Activated B cell treated with CpG ODN at 0.5 μM for 24 hours (primary cell): ENCODE data around the gene LRIG1. TPM values are rescaled to one million over a fixed set of nuclear protein-coding genes. Genes with fewer than 3 reads are reported as not detected.

ENCODE experiments used
- ATAC-seq: fragments of 200-7000 bp; cut with Tn5 transposase; one replicate; pipeline ENCODE4 v1.10.0; 2021; ENCODE audit warnings: low read depth, mild to moderate bottlenecking, moderate library complexity
- CTCF ChIA-PET: fragments of 350-600 bp; sonication (Branson Sonifier 250); formaldehyde crosslinking; loops from one replicate; lab custom pipeline; 2021; ENCODE audit warnings: antibody characterized with exemption; lab: Charles Lee
- POLR2A ChIA-PET: fragments of 350-600 bp; sonication (Branson Sonifier 250); formaldehyde crosslinking; loops from one replicate; lab custom pipeline; 2021; ENCODE audit warnings: antibody characterized with exemption; lab: Charles Lee
- DNase-seq: peaks from one replicate; pipeline ENCODE4 v3.0.0; 2022
- H3K27ac Mint-ChIP-seq: one replicate; pipeline ENCODE4 v1.8.0; 2020; ENCODE audit warnings: mixed read lengths
- H3K27me3 Mint-ChIP-seq: one replicate; pipeline ENCODE4 v1.8.0; 2021; ENCODE audit warnings: mixed read lengths
- H3K36me3 Mint-ChIP-seq: one replicate; pipeline ENCODE4 v1.8.0; 2021; ENCODE audit warnings: low read depth, mixed read lengths
- H3K4me1 Mint-ChIP-seq: one replicate; pipeline ENCODE4 v1.8.0; 2021; ENCODE audit warnings: mixed read lengths
- H3K4me3 Mint-ChIP-seq: one replicate; pipeline ENCODE4 v1.8.0; 2020; ENCODE audit warnings: mild to moderate bottlenecking, mixed read lengths
- H3K9me3 Mint-ChIP-seq: one replicate; pipeline ENCODE4 v1.8.0; 2020; ENCODE audit warnings: mixed read lengths
- intact Hi-C: fragments of 100-400 bp; cut with micrococcal nuclease; formaldehyde crosslinking; loops from one replicate; pipeline ENCODE4 v1.15.1; 2024
- total RNA-seq: library from RNA; stranded (reverse); gene quantifications from 2 replicates; pipeline ENCODE4 v1.2.3, GENCODE V29; 2022
- TF ChIP-seq, protein P1 (sequence below): fragments of 200-600 bp; IDR thresholded peaks from one replicate; pipeline ENCODE4 v1.8.0; 2022; ENCODE audit warnings: antibody characterized with exemption, mild to moderate bottlenecking

The LRIG1 gene
- total RNA-seq, 1 donor from 2014 or later: 9.7 TPM

DNA sequence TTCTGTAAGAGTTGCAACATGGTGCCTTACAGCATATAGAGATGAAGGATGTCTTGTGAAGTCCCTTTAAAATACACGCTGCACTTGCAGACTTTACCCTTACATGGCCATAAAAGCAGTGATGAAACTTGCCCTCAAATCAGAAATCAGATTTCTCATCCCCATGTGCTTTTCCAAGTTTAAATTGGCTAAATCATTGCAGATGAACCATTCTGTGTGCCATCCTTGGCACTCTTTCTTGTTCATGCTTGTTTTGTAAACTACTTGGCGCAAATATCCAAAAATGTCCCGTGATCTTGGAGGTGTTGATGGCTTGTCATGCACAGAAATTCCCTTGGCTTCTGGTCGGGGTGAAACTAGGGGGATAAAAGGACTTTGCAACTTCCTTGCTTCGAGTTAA, 135.7 kb downstream of the LRIG1 start:
- TF ChIP-seq, protein P1, sequence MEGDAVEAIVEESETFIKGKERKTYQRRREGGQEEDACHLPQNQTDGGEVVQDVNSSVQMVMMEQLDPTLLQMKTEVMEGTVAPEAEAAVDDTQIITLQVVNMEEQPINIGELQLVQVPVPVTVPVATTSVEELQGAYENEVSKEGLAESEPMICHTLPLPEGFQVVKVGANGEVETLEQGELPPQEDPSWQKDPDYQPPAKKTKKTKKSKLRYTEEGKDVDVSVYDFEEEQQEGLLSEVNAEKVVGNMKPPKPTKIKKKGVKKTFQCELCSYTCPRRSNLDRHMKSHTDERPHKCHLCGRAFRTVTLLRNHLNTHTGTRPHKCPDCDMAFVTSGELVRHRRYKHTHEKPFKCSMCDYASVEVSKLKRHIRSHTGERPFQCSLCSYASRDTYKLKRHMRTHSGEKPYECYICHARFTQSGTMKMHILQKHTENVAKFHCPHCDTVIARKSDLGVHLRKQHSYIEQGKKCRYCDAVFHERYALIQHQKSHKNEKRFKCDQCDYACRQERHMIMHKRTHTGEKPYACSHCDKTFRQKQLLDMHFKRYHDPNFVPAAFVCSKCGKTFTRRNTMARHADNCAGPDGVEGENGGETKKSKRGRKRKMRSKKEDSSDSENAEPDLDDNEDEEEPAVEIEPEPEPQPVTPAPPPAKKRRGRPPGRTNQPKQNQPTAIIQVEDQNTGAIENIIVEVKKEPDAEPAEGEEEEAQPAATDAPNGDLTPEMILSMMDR: no peak
- H3K9me3 Mint-ChIP-seq: no peaks in the 10 kb centered on the region

DNA sequence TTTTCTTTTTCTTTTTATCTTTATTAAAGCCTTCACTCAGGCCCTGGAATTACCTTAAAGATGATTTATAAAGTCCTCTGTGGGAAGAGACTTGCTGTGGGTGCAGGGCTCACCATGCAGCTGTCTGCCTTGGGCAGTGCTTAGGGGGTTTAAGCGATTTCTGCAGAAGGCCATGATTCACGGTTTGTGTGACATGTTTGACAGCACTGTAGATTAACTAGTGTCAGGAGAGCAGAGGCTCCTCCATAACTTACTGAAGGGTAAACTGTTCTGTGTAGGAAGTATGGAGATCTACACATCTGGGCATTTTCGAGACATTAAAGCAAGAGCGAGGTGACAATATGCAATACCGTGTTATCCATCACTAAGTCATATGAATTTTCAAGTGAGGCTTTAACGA, 137.7 kb downstream of the LRIG1 start:
- Mint-ChIP-seq H3K4me1 (no peaks in the 10 kb centered on the region), H3K27ac (no peak overlapping the region), H3K27me3 (no peaks in the 10 kb centered on the region), H3K36me3 (peaks cover 12% of the 10 kb centered on the region), H3K4me3 (no peak overlapping the region), H3K9me3 (no peaks in the 10 kb centered on the region)
- intact Hi-C loops: no loop called here
- no peak for ATAC-seq
- ChIA-PET POLR2A (no interaction called here), CTCF (no interaction called here)
- DNase-seq: no peak
- TF ChIP-seq, protein P1: no peak

More for the DNA sequence above, 135.7 kb downstream of the LRIG1 start:
- DNase-seq (no peak), ATAC-seq (no peak)
- intact Hi-C loops: no loop called here
- POLR2A ChIA-PET: no interaction called here
- peaks cover 24% of the 10 kb centered on the region for H3K36me3 Mint-ChIP-seq
- H3K4me3 Mint-ChIP-seq: no peak overlapping the region
- CTCF ChIA-PET: no interaction called here
- H3K4me1 Mint-ChIP-seq: no peaks in the 10 kb centered on the region
- H3K27me3 Mint-ChIP-seq: no peaks in the 10 kb centered on the region
- H3K27ac Mint-ChIP-seq: no peak overlapping the region

- H3K27ac Mint-ChIP-seq: no peak overlapping the region
- POLR2A ChIA-PET: no interaction called here
- TF ChIP-seq, protein P1: no peak
- DNase-seq (no peak), ATAC-seq (no peak)
- H3K27me3 Mint-ChIP-seq: no peaks in the 10 kb centered on the region
- no peaks in the 10 kb centered on the region for H3K4me1 Mint-ChIP-seq
- intact Hi-C loops: no loop called here
- CTCF ChIA-PET: no interaction called here
- no peaks in the 10 kb centered on the region for H3K9me3 Mint-ChIP-seq
- H3K4me3 Mint-ChIP-seq: no peak overlapping the region
- H3K36me3 Mint-ChIP-seq: peaks cover 12% of the 10 kb centered on the region
These were observed 138.3 kb downstream of the LRIG1 start for GRCh38 chr3:66362541-66362941.

DNA sequence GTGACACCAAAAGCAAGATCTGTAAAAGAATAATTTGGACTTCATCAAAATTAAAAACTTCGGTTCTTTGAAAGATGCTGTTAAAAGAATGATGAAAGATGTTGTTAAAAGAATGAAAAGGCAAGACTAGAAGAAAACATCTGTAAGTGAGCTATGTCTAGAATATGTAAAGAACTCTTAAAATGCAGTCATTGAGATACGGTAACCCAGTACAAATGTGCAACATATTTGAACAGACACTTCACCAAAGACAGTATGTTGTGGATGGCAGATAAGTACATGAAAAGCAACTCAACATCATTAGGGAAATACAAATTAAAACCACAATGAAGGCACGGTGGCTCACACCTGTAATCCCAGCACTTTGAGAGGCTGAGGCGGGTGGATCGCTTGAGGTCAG, 139.5 kb downstream of the LRIG1 start:
- no peak for ATAC-seq
- TF ChIP-seq, protein P1: no peak
- no peak overlapping the region for H3K27ac Mint-ChIP-seq
- no peaks in the 10 kb centered on the region for H3K4me1 Mint-ChIP-seq
- H3K36me3 Mint-ChIP-seq: peaks cover 12% of the 10 kb centered on the region
- no peaks in the 10 kb centered on the region for H3K9me3 Mint-ChIP-seq
- CTCF ChIA-PET: no interaction called here
- no peaks in the 10 kb centered on the region for H3K27me3 Mint-ChIP-seq
- no peak for DNase-seq
- H3K4me3 Mint-ChIP-seq: no peak overlapping the region
- POLR2A ChIA-PET: no interaction called here
- intact Hi-C loops: no loop called here

GRCh38 chr3:66355997-66356396, 144.8 kb downstream of the LRIG1 start:
- DNase-seq (no peak), ATAC-seq (no peak)
- POLR2A ChIA-PET: no interaction called here
- Mint-ChIP-seq H3K4me3 (no peak overlapping the region), H3K27ac (no peak overlapping the region), H3K27me3 (no peaks in the 10 kb centered on the region), H3K36me3 (peaks cover 10% of the 10 kb centered on the region), H3K4me1 (no peaks in the 10 kb centered on the region), H3K9me3 (no peaks in the 10 kb centered on the region)
- CTCF ChIA-PET: no interaction called here
- intact Hi-C loops: no loop called here
- TF ChIP-seq, protein P1: no peak
